HepG2 (cell line): ENCODE data around the gene UTP3. TPM values are rescaled to one million over a fixed set of nuclear protein-coding genes. Genes with fewer than 3 reads are reported as not detected.

Experiments
- ATAC-seq: fragments of 200-7000 bp; cut with Tn5 transposase; 3 replicates; pipeline ENCODE4 v1.9.1; 2020; ENCODE audit warnings: mild to moderate bottlenecking, moderate library complexity
- BruUV-seq: library from RNA; stranded (reverse); fragments of 400-500 nt; replicated peaks from 2 replicates; lab custom pipeline; 2021; lab: Mats Ljungman, UMichigan
- CTCF ChIA-PET: fragments of 300-600 bp; formaldehyde crosslinking; extraction: SDS; loops from one replicate; lab custom pipeline; 2021; ENCODE audit warnings: low total read pairs, inconsistent platforms, low intra/inter-chr PET ratio; lab: Yijun Ruan, JAX
- POLR2A ChIA-PET: fragments of 350-600 bp; sonication (Branson Sonifier 250); formaldehyde crosslinking; loops from one replicate; lab custom pipeline; 2020; ENCODE audit warnings: antibody characterized with exemption, inconsistent platforms; lab: Yijun Ruan, JAX
- DNase-seq: peaks from one replicate; pipeline ENCODE4 v3.0.0-alpha.2; 2015; ENCODE audit warnings: low spot score
- FAIRE-seq: peaks from 3 replicates; lab custom pipeline; 2011; peaks lifted over from hg19 to GRCh38; lab: Jason Lieb, UNC
- H2AFZ ChIP-seq: one replicate; pipeline ENCODE4 v1.6.1; 2011; ENCODE audit warnings: low read length, inconsistent platforms
- H3K27ac ChIP-seq: fragments of 300-600 bp; 3 replicates; pipeline ENCODE4 v1.8.0; 2011; ENCODE audit warnings: mixed run types, mild to moderate bottlenecking, mixed read lengths, low read length, inconsistent platforms; ENCODE audit not compliant: insufficient read depth; ENCODE audit errors: extremely low read length
- H3K27me3 ChIP-seq, 2 experiments: fragments of 200-600 bp in 1 of 2; 2 replicates in 1 of 2; 3 replicates in 1 of 2; pipeline versions ENCODE4 v1.6.0 to v1.8.0; 2011; ENCODE audit warnings: low read length in 2 of 2, mild to moderate bottlenecking in 2 of 2, moderate library complexity in 2 of 2, inconsistent platforms in 1 of 2; ENCODE audit not compliant: insufficient read depth in 2 of 2, control insufficient read depth in 1 of 2
- H3K36me3 ChIP-seq, 2 experiments: fragments of 200-600 bp in 1 of 2; replicated peaks in 1 of 2; 2 replicates in 1 of 2; 3 replicates in 1 of 2; pipeline versions ENCODE4 v1.5.1 to v1.8.0; 2011; ENCODE audit warnings: low read length in 2 of 2, inconsistent platforms in 1 of 2; ENCODE audit not compliant: insufficient read depth in 2 of 2, control insufficient read depth in 1 of 2
- H3K4me1 ChIP-seq: 2 replicates; pipeline ENCODE4 v1.5.1; 2012; ENCODE audit warnings: low read length, inconsistent platforms; ENCODE audit not compliant: insufficient read depth
- H3K4me2 ChIP-seq: 2 replicates; pipeline ENCODE4 v1.6.0; 2011; ENCODE audit warnings: low read depth, low read length, inconsistent platforms
- H3K4me3 ChIP-seq, 3 experiments: fragments of 200-600 bp in 1 of 3; sonication (generic), shearing (Covaris generic) in 1 of 3; replicated peaks in 1 of 3; 2 replicates each; pipeline ENCODE4 v1.5.1; 2011 to 2016; ENCODE audit warnings: low read length in 3 of 3, inconsistent platforms in 2 of 3, low read depth in 2 of 3, mild to moderate bottlenecking in 2 of 3, control low read depth in 1 of 3, mixed read lengths in 1 of 3; ENCODE audit not compliant: insufficient read depth in 1 of 3
- H3K79me2 ChIP-seq: one replicate; pipeline ENCODE4 v1.6.1; 2011; ENCODE audit warnings: low read length, inconsistent platforms; ENCODE audit not compliant: insufficient read depth
- H3K9ac ChIP-seq: 2 replicates; pipeline ENCODE4 v1.6.0; 2011; ENCODE audit warnings: mild to moderate bottlenecking, low read depth, low read length, inconsistent platforms; ENCODE audit not compliant: insufficient read depth
- H3K9me3 ChIP-seq: 2 replicates; pipeline ENCODE4 v1.5.1; 2012; ENCODE audit warnings: mild to moderate bottlenecking, low read length
- H4K20me1 ChIP-seq: 2 replicates; pipeline ENCODE4 v1.6.0; 2011; ENCODE audit warnings: inconsistent platforms, mild to moderate bottlenecking, low read length, moderate library complexity; ENCODE audit not compliant: insufficient read depth
- CENPT ChIP-seq: sonication (generic); formaldehyde crosslinking; IDR thresholded peaks from 2 replicates; pipeline ENCODE4 v1.8.0; 2022; ENCODE audit warnings: low read depth, mild to moderate bottlenecking, moderate library complexity, missing genetic modification reagents
- CHD2 ChIP-seq: IDR thresholded peaks from 2 replicates; pipeline ENCODE4 v1.6.1; 2011; ENCODE audit warnings: low read depth, low read length, improper control_type of control experiment
- FOXM1 ChIP-seq: sonication (generic); formaldehyde crosslinking; IDR thresholded peaks from 2 replicates; pipeline ENCODE4 v1.5.0; 2020; ENCODE audit warnings: missing genetic modification reagents
- GZF1 ChIP-seq: sonication (generic); formaldehyde crosslinking; IDR thresholded peaks from 2 replicates; pipeline ENCODE4 v1.5.1; 2020; ENCODE audit warnings: mild to moderate bottlenecking, missing genetic modification reagents
- HOXA7 ChIP-seq: sonication (generic); formaldehyde crosslinking; IDR thresholded peaks from 2 replicates; pipeline ENCODE4 v1.8.1; 2022; ENCODE audit warnings: mild to moderate bottlenecking, missing genetic modification reagents, moderate library complexity
- MATR3 ChIP-seq: sonication (generic); formaldehyde crosslinking; IDR thresholded peaks from 2 replicates; pipeline ENCODE4 v1.4.0; 2020; ENCODE audit warnings: missing genetic modification reagents
- MXD4 ChIP-seq: IDR thresholded peaks from 2 replicates; pipeline ENCODE4 v1.6.1; 2016; ENCODE audit warnings: mild to moderate bottlenecking, missing biosample characterization, missing genetic modification reagents
- SIX1 ChIP-seq: sonication (generic); formaldehyde crosslinking; IDR thresholded peaks from 2 replicates; pipeline ENCODE4 v1.4.0; 2020; ENCODE audit warnings: missing genetic modification reagents, borderline replicate concordance
- SYNCRIP ChIP-seq: fragments of 200-400 bp; formaldehyde crosslinking; IDR thresholded peaks from 2 replicates; pipeline ENCODE4 v1.6.1; 2018; ENCODE audit warnings: mild to moderate bottlenecking, low read depth, low read length; ENCODE audit not compliant: insufficient read depth
- XRCC5 ChIP-seq: fragments of 200-400 bp; formaldehyde crosslinking; optimal IDR thresholded peaks from 2 replicates; pipeline ENCODE3; 2017; ENCODE audit warnings: mild to moderate bottlenecking, low read length
- ZNF17 ChIP-seq: sonication (generic); formaldehyde crosslinking; IDR thresholded peaks from 2 replicates; pipeline ENCODE4 v1.5.0; 2020; ENCODE audit warnings: mild to moderate bottlenecking, missing genetic modification reagents
- ZNF230 ChIP-seq: sonication (generic); formaldehyde crosslinking; IDR thresholded peaks from 2 replicates; pipeline ENCODE4 v1.4.0; 2020; ENCODE audit warnings: mild to moderate bottlenecking, missing genetic modification reagents
- ZNF24 ChIP-seq: fragments of 450-650 bp; IDR thresholded peaks from 2 replicates; pipeline ENCODE4 v1.6.1; 2017; ENCODE audit warnings: antibody characterized with exemption, mild to moderate bottlenecking
- ZNF317 ChIP-seq: sonication (generic); formaldehyde crosslinking; IDR thresholded peaks from 2 replicates; pipeline ENCODE4 v1.5.0; 2020; ENCODE audit warnings: mild to moderate bottlenecking, missing genetic modification reagents
- ZNF33B ChIP-seq: sonication (generic); formaldehyde crosslinking; IDR thresholded peaks from 2 replicates; pipeline ENCODE4 v1.5.1; 2020; ENCODE audit warnings: mild to moderate bottlenecking, missing genetic modification reagents
- ZNF564 ChIP-seq: sonication (generic); formaldehyde crosslinking; IDR thresholded peaks from 2 replicates; pipeline ENCODE4 v1.8.1; 2023; ENCODE audit warnings: mild to moderate bottlenecking, missing genetic modification reagents
- ZNF577 ChIP-seq: sonication (generic); formaldehyde crosslinking; IDR thresholded peaks from 2 replicates; pipeline ENCODE4 v1.4.0; 2020; ENCODE audit warnings: mild to moderate bottlenecking, low read depth, missing genetic modification reagents, borderline replicate concordance
- ZNF775 ChIP-seq: sonication (generic); formaldehyde crosslinking; IDR thresholded peaks from 2 replicates; pipeline ENCODE4 v1.4.0; 2020; ENCODE audit warnings: missing genetic modification reagents, mild to moderate bottlenecking, moderate library complexity, borderline replicate concordance
- ZNF883 ChIP-seq: sonication (generic); formaldehyde crosslinking; IDR thresholded peaks from 2 replicates; pipeline ENCODE4 v1.5.1; 2020; ENCODE audit warnings: mild to moderate bottlenecking, missing genetic modification reagents; ENCODE audit errors: not compliant biosample characterization
- WGBS: methylation state at CpG from one replicate; pipeline ENCODE4 v1.1.6; 2017; ENCODE audit warnings: low lambda C conversion rate; 5-methylcytosine and 5-hydroxymethylcytosine counted together
- in situ Hi-C: cut with HindIII; loops from 2 replicates; pipeline ENCODE4 v1.10.0; 2017; ENCODE audit warnings: low pct_unique_long_range_greater_than_20kb; ENCODE audit not compliant: extremely low pct_ligation_motif_present
- intact Hi-C: fragments of 100-400 bp; cut with micrococcal nuclease; formaldehyde crosslinking; loops from one replicate; pipeline ENCODE4 v1.10.0; 2022; ENCODE audit not compliant: unreplicated experiment
- polyA plus RNA-seq, 8 experiments: library from polyadenylated mRNA; depleted of rRNA in 3 of 8; stranded (reverse) in 7 of 8; unstranded in 1 of 8; fragments of >200 nt; fragmentation: Illumina TruSeq in 4 of 8; extraction: Trizol in 4 of 8; gene quantifications; 2 replicates each; pipeline versions ENCODE4 v1.2.1 to v1.2.3, GENCODE V29; 2011 to 2016; ENCODE audit warnings: low read depth in 4 of 8, missing spikeins in 1 of 8, mixed read lengths in 1 of 8; ENCODE audit not compliant: insufficient read depth in 1 of 8
- total RNA-seq, 5 experiments: library from RNA; depleted of rRNA; stranded (reverse); fragments of >200 nt; fragmentation: Illumina TruSeq; extraction: Trizol; gene quantifications; 2 replicates each; pipeline ENCODE4 v1.2.3, GENCODE V29; 2016; ENCODE audit warnings: low read depth in 1 of 5
- TF ChIP-seq, protein P1 (sequence below): sonication (generic); formaldehyde crosslinking; IDR thresholded peaks from 2 replicates; pipeline ENCODE4 v1.9.0; 2021; ENCODE audit warnings: missing genetic modification reagents, borderline replicate concordance
- TF ChIP-seq, protein P2 (sequence below): sonication (generic); formaldehyde crosslinking; IDR thresholded peaks from 2 replicates; pipeline ENCODE4 v1.5.0; 2020; ENCODE audit warnings: mild to moderate bottlenecking, low read depth, missing genetic modification reagents, borderline replicate concordance

The UTP3 gene
- total and polyA plus RNA-seq, 2 of the 13 experiments (the other 11 are each of a cell fraction or from before 2014, with no cell fraction given), result 6.9 to 19.5 TPM

DNA sequence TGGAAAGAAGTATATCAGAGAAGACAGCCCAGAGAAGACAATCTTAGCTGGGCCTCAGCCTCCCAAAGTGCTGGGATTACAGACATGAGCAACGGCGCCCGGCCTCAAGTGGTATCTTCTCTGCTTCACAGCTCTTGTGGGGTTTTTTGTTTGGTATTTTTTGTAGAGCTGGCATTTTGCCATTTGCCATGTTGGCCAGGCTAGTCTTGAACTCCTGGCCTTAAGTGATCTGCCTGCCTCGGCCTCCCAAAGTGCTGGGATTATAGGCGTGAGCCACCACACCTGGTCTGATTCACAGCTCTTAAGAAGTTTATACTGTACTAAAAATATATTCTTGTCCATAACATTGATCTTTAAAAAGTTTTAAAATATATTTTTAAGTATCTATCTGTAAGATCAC lies 12.4 kb downstream of the UTP3 start (continued):
- TF ChIP-seq ZNF33B (CRISPR knock-in tag) (no peak), MATR3 (CRISPR knock-in tag) (no peak), CENPT (CRISPR knock-in tag) (no peak), XRCC5 (no peak), ZNF883 (CRISPR knock-in tag) (no peak), SIX1 (CRISPR knock-in tag) (no peak), GZF1 (no peak)
- TF ChIP-seq, protein P1, sequence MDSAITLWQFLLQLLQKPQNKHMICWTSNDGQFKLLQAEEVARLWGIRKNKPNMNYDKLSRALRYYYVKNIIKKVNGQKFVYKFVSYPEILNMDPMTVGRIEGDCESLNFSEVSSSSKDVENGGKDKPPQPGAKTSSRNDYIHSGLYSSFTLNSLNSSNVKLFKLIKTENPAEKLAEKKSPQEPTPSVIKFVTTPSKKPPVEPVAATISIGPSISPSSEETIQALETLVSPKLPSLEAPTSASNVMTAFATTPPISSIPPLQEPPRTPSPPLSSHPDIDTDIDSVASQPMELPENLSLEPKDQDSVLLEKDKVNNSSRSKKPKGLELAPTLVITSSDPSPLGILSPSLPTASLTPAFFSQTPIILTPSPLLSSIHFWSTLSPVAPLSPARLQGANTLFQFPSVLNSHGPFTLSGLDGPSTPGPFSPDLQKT (CRISPR knock-in tag), result no peak

DNA sequence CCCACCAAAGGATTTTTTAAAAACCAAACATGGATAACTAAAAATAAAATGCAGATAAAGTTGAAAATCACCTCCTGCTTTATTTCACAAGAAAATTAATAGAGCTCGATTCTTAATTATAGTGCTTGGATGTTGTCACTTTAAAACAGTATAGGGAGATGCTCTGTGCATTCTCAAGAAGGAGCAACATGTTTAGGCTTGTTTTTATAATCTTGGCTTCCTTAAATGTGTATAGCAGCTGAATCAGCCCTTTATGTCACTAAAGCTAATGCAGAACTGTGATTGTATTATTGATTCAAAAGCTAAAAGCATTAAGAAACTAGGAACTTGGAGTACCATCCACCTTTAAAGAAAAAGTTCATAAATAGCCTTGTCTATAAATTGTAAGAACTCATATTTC lies 12.9 kb downstream of the UTP3 start:
- intact Hi-C loops, result loop anchor here (10.0 kb wide), 1 partner anchor 294 kb away; the partner anchor contains the start of gene DCK
- H3K27me3 ChIP-seq, result no peaks in the 10 kb centered on the region; a peak in 1 of 5 replicates
- no peaks in the 10 kb centered on the region for H3K9me3 ChIP-seq
- no peaks in the 10 kb centered on the region for H3K36me3 ChIP-seq
- no peak for ATAC-seq
- H3K27ac ChIP-seq, result no peak overlapping the region
- no peak for FAIRE-seq
- no peak overlapping the region for H3K4me2 ChIP-seq
- no TSS peak for BruUV-seq
- H3K4me1 ChIP-seq, result peaks cover 12% of the 10 kb centered on the region
- H3K4me3 ChIP-seq, result no peak overlapping the region
- no peak for DNase-seq
- POLR2A ChIA-PET, result interaction anchor here (6.4 kb wide), 1 partner anchor 11 kb away, joined by 75 read pairs; the partner anchor contains the start of gene UTP3
- H4K20me1 ChIP-seq, result no peaks in the 10 kb centered on the region
- CTCF ChIA-PET, result no interaction called here
- in situ Hi-C loops, result no loop called here
- H2AFZ ChIP-seq, result no peak overlapping the region
- H3K9ac ChIP-seq, result no peak overlapping the region
- peaks cover 5% of the 10 kb centered on the region for H3K79me2 ChIP-seq
- 19% methylated on average over 1 of the region's 1 CpG for WGBS
- TF ChIP-seq MXD4 (no peak), FOXM1 (CRISPR knock-in tag) (no peak), ZNF24 (no peak), ZNF17 (CRISPR knock-in tag) (no peak), CHD2 (no peak), ZNF317 (CRISPR knock-in tag) (no peak), SYNCRIP (no peak), ZNF775 (no peak), HOXA7 (CRISPR knock-in tag) (no peak), ZNF230 (no peak), ZNF577 (no peak), ZNF564 (no peak)
- TF ChIP-seq, protein P2, sequence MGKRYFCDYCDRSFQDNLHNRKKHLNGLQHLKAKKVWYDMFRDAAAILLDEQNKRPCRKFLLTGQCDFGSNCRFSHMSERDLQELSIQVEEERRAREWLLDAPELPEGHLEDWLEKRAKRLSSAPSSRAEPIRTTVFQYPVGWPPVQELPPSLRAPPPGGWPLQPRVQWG (CRISPR knock-in tag), result no peak
